ENCODE results near the gene ATG7. TPM values are rescaled to one million over a fixed set of nuclear protein-coding genes. Genes with fewer than 3 reads are reported as not detected.

Gene ATG7
- total and polyA plus RNA-seq, 12 donors: 9.1 to 118 (median 40.0) TPM

GRCh38 chr3:11422291-11422690, 150.1 kb downstream of the ATG7 start:
- no peaks in the 10 kb centered on the region for H3K36me3 ChIP-seq (replicated peaks in 1 of 2)

GRCh38 chr3:11423868-11424267, 151.7 kb downstream of the ATG7 start:
- H3K4me1 ChIP-seq (replicated peaks in 1 of 2): no peaks in the 10 kb centered on the region
- WGBS, 4 donors: 86 to 91% (median 89%) methylated on average over 6 of the region's 6 CpGs
- intact Hi-C loops (cut with DNase I): no loop called here

More at GRCh38 chr3:11422291-11422690, 150.1 kb downstream of the ATG7 start:
- H3K27me3 ChIP-seq: no peaks in the 10 kb centered on the region
- H3K27ac ChIP-seq: no peak overlapping the region
- no peaks in the 10 kb centered on the region for H3K4me1 ChIP-seq (replicated peaks in 1 of 2)
- 97 to 100% (median 99%) methylated on average over 1 of the region's 1 CpG for WGBS, 4 donors
- no peaks in the 10 kb centered on the region for H3K9me3 ChIP-seq (replicated peaks in 1 of 3)
- no peak overlapping the region for H3K4me3 ChIP-seq
- DNase-seq: no peak
- TF ChIP-seq CTCF (IDR thresholded peaks at IDR 0.05): no peak
- no peak for TF ChIP-seq POLR2A (IDR thresholded peaks at IDR 0.05)
- intact Hi-C loops (cut with DNase I): no loop called here

GRCh38 chr3:11424277-11424676, 152.1 kb downstream of the ATG7 start:
- intact Hi-C loops (cut with DNase I): no loop called here
- DNase-seq: no peak
- Histone ChIP-seq H3K27me3 (no peaks in the 10 kb centered on the region), H3K9me3 (replicated peaks in 1 of 3) (no peaks in the 10 kb centered on the region), H3K4me3 (no peak overlapping the region), H3K27ac (no peak overlapping the region), H3K36me3 (replicated peaks in 1 of 2) (no peaks in the 10 kb centered on the region), H3K4me1 (replicated peaks in 1 of 2) (no peaks in the 10 kb centered on the region)
- WGBS, 4 donors: 97 to 100% (median 99%) methylated on average over 2 of the region's 2 CpGs
- TF ChIP-seq POLR2A (IDR thresholded peaks at IDR 0.05): no peak
- TF ChIP-seq CTCF (IDR thresholded peaks at IDR 0.05): no peak

More at GRCh38 chr3:11423868-11424267, 151.7 kb downstream of the ATG7 start:
- no peak for DNase-seq
- TF ChIP-seq POLR2A (IDR thresholded peaks at IDR 0.05): no peak
- no peak for TF ChIP-seq CTCF (IDR thresholded peaks at IDR 0.05)
- H3K9me3 ChIP-seq (replicated peaks in 1 of 3): no peaks in the 10 kb centered on the region
- no peak overlapping the region for H3K4me3 ChIP-seq
- no peaks in the 10 kb centered on the region for H3K27me3 ChIP-seq
- no peaks in the 10 kb centered on the region for H3K36me3 ChIP-seq (replicated peaks in 1 of 2)
- no peak overlapping the region for H3K27ac ChIP-seq

- Histone ChIP-seq H3K4me3 (no peak overlapping the region), H3K27ac (no peak overlapping the region), H3K9me3 (replicated peaks in 1 of 3) (no peaks in the 10 kb centered on the region), H3K27me3 (no peaks in the 10 kb centered on the region), H3K36me3 (replicated peaks in 1 of 2) (no peaks in the 10 kb centered on the region), H3K4me1 (replicated peaks in 1 of 2) (peaks cover 17 to 19% of the 10 kb centered on the region in 2 donors)
- intact Hi-C loops (cut with DNase I): no loop called here
- 79 to 90% (median 80%) methylated on average over 6 of the region's 6 CpGs for WGBS, 4 donors
- TF ChIP-seq CTCF (IDR thresholded peaks at IDR 0.05) (no peak), POLR2A (IDR thresholded peaks at IDR 0.05) (no peak)
- DNase-seq: no peak
Observed at GRCh38 chr3:11430207-11430606, 158.0 kb downstream of the ATG7 start.
